HFF-Myc (cell line): ENCODE data around the gene KLHL40.

Experiments used
- DNase-seq: peaks from one replicate; pipeline ENCODE4 v3.0.0-alpha.2; 2011; ENCODE audit warnings: low read depth; ENCODE audit errors: extremely low read depth
- H3K4me3 ChIP-seq: replicated peaks from 2 replicates; pipeline ENCODE4 v1.5.1; 2011; ENCODE audit warnings: low read depth, mild to moderate bottlenecking, control low read depth, low read length
- TF ChIP-seq, protein P1 (sequence below): IDR thresholded peaks from 2 replicates; pipeline ENCODE4 v1.5.1; 2012; ENCODE audit warnings: mild to moderate bottlenecking, low read depth, low read length, control low read depth; ENCODE audit errors: missing control alignments

Gene KLHL40

DNA sequence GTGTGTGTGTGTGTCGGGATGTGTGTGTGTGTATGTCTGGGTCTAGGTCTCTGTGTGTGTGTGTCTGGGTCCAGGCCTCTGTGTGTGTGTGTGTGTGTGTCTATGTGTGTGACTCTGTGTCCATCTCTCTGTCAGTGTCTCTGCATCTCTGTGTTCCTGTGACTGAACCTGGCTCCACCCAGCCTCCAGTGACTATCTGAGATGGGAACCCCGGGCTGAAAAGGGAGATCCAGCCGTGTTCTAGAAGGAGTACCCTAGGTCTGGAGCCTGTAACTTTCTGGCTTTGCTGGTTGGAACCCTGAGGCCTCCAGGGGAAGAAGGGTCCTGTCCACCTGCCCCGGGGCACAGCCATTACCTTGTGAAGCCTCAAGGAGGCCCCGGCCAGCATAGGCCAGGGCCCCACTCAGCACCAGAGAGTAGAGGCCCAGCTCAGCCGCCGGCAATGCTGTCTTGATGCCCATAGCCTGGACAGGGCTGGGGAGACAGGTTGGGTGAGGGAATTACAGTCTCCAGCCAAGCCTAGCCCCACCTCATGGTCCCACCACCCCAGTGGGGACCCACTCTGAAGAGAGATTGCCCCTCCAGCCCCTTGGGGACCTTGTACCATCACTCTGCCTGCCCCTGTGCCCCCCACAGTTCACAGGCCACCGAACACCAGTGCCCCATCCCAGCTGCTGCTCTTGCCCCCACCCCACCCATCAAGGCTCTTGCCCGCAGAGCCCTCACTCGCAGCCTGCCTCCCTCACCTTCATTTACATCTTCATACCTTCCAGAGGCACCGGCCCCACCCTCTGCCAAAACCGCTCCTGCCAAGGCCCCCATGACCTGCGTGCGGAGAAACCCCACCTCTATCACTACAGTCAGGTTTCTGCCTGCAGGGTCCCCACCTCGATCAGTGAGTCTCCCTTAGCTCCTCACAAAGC lies 15.3 kb downstream of the KLHL40 start:
- TF ChIP-seq, protein P1, sequence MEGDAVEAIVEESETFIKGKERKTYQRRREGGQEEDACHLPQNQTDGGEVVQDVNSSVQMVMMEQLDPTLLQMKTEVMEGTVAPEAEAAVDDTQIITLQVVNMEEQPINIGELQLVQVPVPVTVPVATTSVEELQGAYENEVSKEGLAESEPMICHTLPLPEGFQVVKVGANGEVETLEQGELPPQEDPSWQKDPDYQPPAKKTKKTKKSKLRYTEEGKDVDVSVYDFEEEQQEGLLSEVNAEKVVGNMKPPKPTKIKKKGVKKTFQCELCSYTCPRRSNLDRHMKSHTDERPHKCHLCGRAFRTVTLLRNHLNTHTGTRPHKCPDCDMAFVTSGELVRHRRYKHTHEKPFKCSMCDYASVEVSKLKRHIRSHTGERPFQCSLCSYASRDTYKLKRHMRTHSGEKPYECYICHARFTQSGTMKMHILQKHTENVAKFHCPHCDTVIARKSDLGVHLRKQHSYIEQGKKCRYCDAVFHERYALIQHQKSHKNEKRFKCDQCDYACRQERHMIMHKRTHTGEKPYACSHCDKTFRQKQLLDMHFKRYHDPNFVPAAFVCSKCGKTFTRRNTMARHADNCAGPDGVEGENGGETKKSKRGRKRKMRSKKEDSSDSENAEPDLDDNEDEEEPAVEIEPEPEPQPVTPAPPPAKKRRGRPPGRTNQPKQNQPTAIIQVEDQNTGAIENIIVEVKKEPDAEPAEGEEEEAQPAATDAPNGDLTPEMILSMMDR = no peak
- no peak for DNase-seq
- H3K4me3 ChIP-seq = no peak overlapping the region

DNA sequence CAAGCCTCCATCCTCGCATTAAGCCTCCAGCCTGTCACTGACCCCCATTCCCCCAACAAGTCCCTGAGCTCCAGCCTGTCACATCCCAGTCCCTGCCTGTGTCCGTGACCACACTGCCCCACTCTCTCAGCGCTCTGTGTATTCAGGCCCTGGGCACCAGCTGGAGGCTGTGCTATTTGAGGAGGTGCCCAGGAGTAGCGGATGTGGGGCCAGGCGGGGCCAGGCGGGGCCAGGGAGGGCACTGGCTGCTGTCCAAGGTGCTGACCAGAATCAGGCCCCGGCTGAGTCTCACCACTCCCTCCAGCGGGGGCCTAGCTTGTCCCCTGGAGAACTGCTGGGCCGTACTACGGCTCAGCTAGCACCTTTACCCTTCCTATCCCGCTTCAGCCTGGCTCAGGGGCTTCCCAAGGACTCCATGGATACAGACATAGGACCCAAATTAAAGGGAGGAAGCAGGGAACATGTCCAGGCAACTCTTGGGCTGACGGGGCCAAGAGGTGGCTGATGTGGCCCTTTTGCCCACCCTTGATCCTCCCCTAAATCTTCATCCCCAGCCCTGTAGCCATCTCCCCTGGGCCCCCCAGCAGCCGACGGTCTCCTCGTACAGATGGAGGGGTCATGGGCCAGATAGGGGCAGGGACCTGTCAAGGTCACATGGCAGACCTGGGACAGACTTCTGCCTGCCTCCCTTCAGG lies 16.2 kb downstream of the KLHL40 start:
- TF ChIP-seq, protein P1 = no peak
- H3K4me3 ChIP-seq = no peak overlapping the region
- DNase-seq = no peak

DNA sequence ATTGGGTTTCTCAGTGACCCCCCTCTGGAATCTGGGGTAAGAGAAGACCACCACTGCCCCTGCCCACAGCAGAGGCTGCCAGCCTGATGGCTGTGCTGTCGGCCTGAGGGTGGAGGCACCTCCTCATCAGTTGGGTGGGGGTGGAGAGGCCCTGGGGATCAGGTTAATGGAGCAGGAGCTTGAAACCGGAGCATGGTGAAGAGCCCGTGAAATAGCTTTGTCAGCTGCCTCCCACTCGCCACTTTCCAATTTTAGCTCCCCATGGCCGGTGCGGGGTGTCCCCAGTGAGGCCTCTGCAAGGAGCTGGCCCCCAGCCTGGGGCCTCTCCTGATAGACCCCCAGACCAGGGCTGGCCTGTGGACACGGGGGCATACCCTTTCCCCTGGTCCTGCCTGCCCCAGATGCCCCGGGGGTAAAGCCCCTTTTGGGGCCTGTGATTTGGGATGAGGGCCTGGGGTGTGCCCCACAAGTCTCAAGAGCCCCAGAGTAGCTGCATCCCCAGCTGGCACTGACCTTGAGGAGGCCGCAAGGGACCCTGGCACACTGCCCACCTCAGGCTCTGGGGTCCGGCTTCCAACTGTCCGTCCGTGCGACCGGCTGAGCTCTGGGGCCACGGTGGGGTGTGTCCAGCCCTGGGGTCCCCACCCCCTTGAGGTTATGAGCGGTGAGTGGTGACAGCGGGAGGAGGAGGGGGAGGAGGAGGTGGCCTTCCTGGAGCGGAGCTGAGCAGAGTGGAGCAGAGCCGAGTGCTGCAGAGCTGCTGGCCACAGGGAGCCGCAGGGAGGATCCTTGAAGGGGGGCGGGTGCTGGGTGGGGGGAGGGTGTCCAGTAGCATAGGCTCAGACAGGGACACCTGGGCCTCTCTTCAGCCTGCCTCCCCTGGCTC lies 17.0 kb downstream of the KLHL40 start, which contains the start of gene HHATL:
Gene HHATL (minus strand): TSS at position 733 of the 886 bp plus-strand sequence. CDS start 1,972 bp downstream, outside the sequence.
- H3K4me3 ChIP-seq = no peak within 1 kb of the TSS
- TF ChIP-seq, protein P1 = no peak
- DNase-seq = no peak

DNA sequence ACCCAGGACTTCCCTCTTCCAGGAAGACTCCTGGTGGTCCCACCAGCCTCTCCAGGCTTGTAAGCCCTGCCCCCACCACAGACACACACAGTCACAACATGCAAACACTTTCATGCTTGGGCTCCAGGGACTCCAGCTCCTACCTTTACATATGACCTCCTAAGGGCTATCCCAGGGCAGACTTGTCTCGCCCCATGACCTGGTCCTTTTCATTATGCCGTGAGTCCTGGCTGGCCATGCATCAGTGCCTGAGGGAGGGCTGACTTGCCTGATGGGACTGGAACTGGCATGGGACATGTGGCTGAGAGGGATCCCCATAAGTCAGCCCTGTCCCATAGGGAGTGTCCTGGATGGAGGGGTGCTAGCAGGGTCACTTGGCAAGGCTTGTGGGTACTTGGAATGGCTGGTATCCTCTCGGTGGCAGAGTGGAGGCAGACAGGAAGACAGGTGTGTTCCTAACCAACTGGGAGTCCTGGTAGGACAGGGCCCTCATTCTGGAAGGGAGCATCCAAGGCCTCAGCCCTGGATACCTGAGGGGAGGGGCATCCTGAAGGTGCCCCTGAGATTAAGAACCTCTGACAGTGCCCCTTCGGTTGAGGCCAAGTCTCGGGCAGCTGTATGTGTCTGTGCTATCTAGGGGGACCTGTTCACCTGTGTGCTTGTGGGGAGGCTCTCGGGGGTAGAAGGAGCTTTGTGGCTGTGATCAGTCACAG lies 17.8 kb downstream of the KLHL40 start:
- DNase-seq = no peak
- no peak overlapping the region for H3K4me3 ChIP-seq
- TF ChIP-seq, protein P1 = no peak

DNA sequence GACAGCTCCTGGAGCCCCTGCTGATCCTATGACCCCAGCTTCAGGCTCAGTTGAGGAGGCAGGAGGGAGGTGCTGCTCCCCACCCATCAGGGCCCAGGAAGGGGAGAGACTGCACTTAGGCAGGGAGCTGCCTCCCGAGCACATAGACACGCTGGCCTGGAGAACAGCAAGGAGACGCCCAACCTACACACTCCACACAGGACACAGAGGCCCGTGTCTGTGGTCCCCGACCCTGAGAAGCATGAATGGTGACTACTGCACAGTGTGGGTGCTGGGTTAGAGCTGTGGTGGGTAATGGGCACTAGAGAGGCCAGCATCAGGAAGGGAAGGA lies 18.3 kb downstream of the KLHL40 start:
- H3K4me3 ChIP-seq = no peak overlapping the region
- no peak for DNase-seq
- TF ChIP-seq, protein P1 = no peak
